Activated CD4-positive, CD25-positive, alpha-beta regulatory T cell treated with anti-CD3 and anti-CD28 coated beads, Interleukin-2, amount 50 U/mL, for 72 hours (primary cell): ENCODE results near the gene GGCT.

Experiments
- DNase-seq: peaks from one replicate; pipeline ENCODE4 v3.0.0; 2021

GGCT gene

DNA sequence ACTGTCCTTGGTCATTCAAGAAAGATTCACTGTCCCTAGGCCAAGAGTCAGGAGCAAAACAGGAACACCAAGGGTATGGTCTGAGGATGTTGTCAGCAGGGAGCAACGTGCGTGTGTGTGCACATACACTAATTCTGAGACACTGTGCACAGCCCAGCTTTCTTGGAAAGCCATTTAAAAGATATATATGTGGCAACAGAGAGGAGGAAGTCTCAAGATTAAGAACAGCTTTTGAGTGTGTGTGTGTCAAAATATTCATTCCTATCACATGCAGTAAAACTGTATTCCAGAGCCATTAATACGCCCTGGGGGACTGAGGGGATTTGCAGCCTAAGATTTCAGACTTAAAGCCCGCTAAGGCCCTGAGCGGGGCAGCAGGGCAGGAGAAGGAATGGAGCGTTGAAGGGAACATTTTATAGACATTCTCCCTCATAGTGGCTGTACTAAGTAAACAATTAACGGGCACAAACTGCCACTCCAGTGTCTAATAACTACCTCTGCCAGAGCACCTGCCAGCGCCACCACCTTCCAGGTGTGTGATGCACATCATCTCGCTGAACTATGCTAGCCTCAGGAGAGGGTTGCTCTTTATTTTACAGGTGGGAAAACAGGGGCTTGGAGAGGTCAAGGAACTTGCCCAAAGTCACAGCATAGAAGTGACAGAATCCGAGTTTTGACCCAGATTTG, 28.0 kb downstream of the GGCT start:
- DNase-seq = no peak

- no peak for DNase-seq
These were observed 29.0 kb downstream of the GGCT start for GRCh38 chr7:30475580-30475979.

DNA sequence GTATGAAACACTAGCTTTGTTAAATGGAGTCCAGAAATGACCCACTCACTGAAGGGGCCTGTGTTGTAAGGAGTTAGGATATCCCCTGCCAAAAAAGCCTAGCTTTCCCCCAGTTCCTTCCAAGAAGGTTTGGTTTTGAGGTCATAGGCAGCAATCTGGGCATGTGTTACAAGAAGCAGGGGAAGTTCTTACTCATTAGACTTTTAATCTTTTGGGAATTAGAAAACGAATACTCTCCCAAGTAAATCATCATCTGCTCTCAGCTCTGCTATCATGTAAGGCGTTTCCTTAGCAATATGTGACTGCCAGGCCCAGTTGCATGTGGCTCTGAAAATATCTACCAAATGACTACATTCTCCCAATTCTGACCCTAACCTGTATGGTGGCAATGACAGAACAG, 29.7 kb downstream of the GGCT start:
- DNase-seq = no peak

DNA sequence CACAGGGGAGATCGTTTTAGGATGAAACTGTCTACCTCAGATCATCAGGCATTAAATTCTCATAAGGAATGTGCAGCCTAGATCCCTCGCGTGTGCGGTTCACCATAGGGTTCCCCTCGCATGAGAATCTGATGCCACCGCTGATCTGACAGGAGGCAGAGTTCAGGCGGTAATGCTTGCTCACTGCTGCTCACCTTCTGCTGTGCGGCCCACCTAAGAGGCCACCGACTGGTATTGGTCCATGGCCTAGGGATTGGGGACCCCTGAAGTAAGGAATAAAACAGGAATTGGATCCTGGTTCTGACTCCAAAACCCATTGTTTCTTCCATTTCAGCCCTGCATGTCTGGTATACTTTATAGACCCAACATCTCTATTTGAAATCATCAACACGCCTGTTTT, 30.1 kb downstream of the GGCT start:
- no peak for DNase-seq

- DNase-seq = no peak
These were observed 30.7 kb downstream of the GGCT start for GRCh38 chr7:30473903-30474302.

DNA sequence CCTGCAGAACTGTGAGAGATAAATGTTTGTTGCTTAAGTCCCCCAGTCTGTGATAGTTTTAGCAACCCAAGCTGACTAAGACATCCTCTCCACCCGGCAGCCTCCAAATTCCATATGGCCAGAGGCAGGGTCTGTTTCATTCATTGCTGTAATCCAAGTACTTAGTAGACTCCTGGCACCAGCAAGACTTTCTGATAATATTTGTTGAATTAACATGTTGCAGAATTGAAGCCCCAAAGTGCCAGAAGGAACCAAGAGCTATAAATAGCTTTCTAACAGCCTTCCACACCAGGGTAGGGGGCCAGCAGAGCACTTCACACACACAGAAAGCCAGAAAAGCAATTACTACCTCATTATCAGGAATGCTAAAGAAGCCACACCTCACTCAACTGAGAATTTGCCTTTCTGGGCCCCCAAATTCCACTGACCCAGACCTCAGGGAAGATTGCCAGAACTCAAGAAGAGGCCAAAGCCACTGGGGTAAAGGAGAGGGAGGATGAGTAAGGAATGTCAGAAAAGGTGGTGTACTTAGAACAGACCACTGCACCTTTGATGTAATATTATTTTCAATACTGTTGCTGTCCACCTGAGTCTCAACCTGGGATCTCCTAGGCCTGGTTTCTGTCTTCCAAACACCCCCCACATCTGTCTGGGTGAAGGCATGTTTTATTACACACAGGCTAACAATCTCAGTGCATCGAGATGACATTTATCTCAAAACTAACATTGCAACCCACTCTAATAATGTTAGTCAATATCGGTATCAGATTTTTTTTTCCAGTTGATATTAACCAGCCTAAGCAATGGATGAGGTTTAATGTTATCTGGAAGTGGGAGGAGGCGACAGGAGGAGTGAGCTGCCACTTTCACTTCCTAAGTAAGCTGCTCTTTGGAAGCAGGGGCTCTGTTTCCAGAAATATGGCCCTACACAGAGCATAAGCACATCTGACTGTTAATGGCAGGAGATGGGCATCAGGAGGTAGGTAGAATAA, 31.5 kb downstream of the GGCT start:
- no peak for DNase-seq

DNA sequence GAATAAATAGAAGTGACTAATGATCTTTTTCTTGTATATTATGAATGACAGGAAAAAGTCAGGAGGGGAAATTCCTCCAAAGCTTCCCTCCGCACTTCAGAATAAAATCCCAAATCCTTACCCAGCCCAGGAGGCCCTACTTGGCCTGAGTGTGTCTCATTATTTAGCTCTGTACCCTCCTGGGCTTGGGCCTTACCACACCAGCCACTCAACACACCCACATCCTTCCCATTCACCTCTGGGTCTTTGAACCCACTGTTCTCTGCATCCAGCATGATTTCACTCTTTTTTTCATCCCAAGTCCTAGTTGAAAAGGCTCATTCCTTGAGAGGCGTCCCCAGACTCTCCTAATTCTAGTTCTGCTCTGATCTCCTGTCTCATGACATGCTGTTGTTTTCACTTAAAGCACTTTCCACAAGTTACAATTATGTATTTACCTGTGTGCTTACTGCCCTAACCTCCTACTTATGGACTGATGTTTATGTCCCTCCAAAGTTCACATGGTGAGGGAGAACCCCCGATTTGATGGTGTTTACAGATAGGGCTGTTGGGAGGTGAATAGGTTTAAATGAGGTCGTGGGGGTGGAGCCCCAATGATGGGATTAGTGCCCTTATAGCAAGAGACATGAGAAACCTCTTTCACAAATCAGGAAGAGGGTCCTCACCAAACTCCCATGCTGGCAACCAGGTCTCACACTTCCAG, 32.4 kb downstream of the GGCT start:
- DNase-seq = no peak

- no peak for DNase-seq
These were observed 33.4 kb downstream of the GGCT start for GRCh38 chr7:30471205-30471604.

GRCh38 chr7:30470771-30471170, 33.9 kb downstream of the GGCT start:
- DNase-seq = no peak

DNA sequence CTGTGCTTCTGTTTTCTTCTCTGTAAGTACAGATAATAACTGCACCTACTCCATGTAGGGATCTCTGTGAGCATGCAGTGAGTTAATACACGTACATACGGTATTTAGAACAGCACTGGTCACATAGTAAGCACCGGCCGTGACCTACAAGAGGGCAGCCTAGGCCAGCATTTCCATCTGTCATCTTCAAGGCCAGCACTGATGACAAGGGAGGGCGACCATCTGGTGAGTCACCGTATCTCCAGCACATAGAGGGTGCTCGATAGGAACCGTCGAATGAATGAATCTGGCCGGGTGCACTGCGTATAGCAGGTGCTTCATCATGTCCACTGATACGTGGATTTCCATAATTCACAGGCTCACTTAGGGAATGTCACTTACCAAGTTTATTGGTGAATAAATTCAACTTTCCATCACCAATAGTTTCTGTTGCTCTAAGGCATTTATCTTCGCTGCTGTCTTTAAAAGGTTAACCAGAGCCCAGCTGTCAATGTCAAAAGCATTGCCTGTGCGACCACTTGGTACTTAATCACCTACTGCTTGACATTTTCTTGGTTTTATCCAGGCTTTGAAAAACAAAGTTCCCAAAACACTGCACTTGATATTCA, 34.4 kb downstream of the GGCT start:
- no peak for DNase-seq

DNA sequence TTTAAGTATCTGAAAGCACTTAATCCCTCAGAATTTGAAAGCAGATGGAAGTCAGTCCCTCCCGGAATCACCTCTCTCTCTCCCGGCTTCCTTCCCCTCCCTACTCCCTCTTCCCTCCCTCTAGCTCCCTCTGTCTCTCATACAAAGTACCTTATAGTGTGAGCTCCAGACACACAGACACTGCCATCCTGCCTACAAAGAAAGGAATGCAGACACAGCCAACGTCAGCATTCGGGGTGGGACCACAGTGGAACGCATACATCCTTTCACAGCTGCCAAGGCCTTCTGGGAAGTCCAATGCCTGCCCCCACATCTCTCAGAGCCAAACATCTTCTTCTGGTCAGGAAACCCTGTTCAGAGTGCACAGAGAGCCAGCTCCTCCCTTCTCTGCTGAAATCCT, 35.3 kb downstream of the GGCT start:
- DNase-seq = no peak

DNA sequence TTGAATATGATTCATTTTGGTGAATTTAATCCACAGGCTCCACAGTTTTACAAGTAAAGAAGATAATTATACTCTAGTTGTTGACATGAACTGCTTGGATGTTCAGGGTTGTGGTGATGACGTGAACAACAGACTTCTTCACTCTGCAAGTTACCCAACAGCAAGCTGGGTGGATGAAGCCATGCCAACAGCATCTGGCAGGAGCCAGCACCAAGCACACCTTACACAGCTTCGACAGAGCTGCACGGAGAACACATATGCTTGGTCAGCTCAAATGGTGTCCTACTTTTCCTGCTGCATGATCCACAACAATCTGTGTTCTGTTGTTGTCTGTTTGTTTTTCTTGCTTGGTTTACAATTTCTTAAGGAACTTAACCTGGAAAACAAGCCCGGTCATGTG, 35.8 kb downstream of the GGCT start:
- DNase-seq = no peak

DNA sequence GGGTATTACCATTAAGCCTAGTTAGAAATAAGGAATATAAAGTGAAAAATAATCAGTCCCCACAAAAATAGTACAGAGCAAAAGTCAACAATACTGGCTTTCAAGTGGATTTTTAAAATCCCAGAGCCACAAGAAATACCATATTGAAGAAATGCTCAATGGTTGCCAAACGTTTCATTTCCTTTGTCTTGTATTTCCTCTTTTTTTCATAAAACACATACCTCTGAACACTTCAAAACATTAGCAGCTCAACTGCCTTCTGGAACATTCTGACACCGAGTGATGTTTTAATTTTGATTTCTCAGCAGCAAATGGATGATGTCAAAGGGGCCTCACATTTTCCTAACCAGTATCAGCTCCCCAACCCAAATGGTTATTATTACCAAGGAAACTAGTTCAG, 36.6 kb downstream of the GGCT start:
- no peak for DNase-seq

DNA sequence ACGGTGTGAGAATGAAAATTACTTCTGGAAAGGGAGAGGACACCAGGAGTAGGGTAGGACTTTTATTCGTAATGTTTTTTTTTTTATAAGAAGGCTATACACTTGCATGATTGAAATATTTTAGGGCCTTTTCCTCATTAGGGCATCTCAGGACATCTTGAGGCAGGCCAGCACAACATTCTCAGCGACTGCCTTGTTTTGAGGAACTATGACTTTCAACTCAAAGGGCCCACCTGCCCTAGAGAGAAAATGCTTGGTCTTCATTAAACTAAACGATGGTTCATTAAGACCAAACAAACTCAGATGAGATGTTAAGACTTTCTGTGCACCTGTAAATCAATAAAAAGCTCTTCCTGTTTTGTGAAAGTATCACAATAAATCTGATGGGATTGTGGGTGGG, 37.4 kb downstream of the GGCT start:
- no peak for DNase-seq

- no peak for DNase-seq
These were observed 38.4 kb downstream of the GGCT start for GRCh38 chr7:30466266-30466665.

DNA sequence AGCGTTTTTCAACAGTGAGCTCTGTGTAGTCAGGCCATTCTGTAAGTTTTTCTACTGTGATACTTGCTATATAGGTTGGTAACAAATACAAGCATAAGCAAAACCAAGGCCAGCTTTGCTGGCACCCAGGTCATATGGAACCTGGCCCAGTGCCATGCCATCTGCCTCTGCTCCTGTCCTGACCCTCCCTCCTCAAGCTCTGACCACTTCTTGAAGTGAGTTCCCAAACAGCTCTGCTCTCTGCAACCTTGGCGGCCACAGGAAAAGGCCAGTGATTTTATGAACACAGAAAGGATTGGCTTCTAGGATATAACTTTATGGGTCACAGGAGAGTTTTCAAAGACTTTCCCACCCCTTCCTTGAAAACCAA, 38.8 kb downstream of the GGCT start:
- DNase-seq = no peak

GRCh38 chr7:30465046-30465810, 39.4 kb downstream of the GGCT start:
- DNase-seq = no peak

GRCh38 chr7:30464231-30464671, 40.4 kb downstream of the GGCT start:
- no peak for DNase-seq

- no peak for DNase-seq
These were observed 41.1 kb downstream of the GGCT start for GRCh38 chr7:30463405-30464145.

DNA sequence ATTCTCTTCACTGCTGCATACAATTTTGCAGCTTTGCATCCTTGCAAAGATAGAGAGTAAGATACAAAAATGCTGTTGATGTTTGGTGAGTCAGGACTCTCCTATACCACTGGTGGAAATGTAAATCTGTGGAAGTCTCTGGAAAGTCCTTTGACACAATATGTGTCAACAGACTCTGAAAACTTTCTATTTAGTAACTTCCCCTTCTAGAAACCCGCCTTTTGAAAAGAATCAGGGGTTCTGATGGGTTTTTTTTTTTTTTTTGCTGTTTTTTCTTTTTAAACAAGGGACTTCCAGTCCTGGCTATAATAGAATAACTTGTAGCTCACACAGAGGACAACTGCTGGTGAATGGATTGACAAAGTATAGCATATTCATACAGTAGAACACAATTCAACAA, 42.5 kb downstream of the GGCT start:
- no peak for DNase-seq

DNA sequence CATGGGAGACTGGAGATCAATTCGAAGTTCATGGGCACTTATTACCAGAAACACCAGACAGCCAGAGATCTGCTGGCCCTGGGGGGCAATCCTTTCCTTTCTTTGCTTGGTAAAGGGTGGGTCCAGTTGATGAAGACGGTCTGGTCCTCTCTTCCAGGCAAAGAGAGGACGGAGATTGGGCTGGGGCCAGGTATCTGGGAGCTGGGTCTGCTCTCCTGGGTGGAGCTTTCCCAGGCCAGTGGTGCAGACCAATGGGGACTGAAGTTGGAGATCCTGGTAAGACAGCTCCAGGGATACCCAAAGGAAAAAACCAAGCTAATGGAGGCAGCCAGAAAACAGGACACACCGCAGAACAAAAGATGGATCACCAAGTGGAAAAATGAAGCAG, 44.4 kb downstream of the GGCT start:
- DNase-seq = no peak
